Chondrocyte (in vitro differentiated cells): Measurements from ENCODE around the gene SNX9. TPM values are rescaled to one million over a fixed set of nuclear protein-coding genes. Genes with fewer than 3 reads are reported as not detected.
A peak's percentile ranks its signal among the peaks of the same experiment; 100 is the strongest.

Experiments
- DNase-seq: peaks from one replicate; pipeline ENCODE4 v3.0.0; 2021; ENCODE audit warnings: mixed read lengths, low spot score
- H3K27ac Mint-ChIP-seq: one replicate; pipeline ENCODE4 v1.8.0; 2021; ENCODE audit warnings: mild to moderate bottlenecking, moderate library complexity, mixed read lengths; ENCODE audit not compliant: unreplicated experiment
- H3K27me3 Mint-ChIP-seq: 2 replicates; pipeline ENCODE4 v1.8.0; 2021; ENCODE audit warnings: low read depth, mixed read lengths
- H3K36me3 Mint-ChIP-seq: 2 replicates; pipeline ENCODE4 v1.8.0; 2021; ENCODE audit warnings: low read depth, mixed read lengths
- H3K4me1 Mint-ChIP-seq: 2 replicates; pipeline ENCODE4 v1.8.0; 2021; ENCODE audit warnings: low read depth, mild to moderate bottlenecking, mixed read lengths
- H3K4me3 Mint-ChIP-seq: one replicate; pipeline ENCODE4 v1.8.0; 2021; ENCODE audit warnings: mild to moderate bottlenecking, moderate library complexity, mixed read lengths; ENCODE audit not compliant: unreplicated experiment
- H3K9me3 Mint-ChIP-seq: 2 replicates; pipeline ENCODE4 v1.8.0; 2021; ENCODE audit warnings: low read depth, mixed read lengths
- CTCF ChIP-seq: fragments of 200-600 bp; sonication (generic); IDR thresholded peaks from 2 replicates; pipeline ENCODE4 v1.5.0; 2021; ENCODE audit warnings: antibody characterized with exemption, mild to moderate bottlenecking, moderate library complexity
- total RNA-seq: library from RNA; stranded (reverse); gene quantifications from 3 replicates; pipeline ENCODE4 v1.2.1, GENCODE V29; 2021

Gene SNX9
- total RNA-seq, 1 donor from 2014 or later, result 43.9 TPM

DNA sequence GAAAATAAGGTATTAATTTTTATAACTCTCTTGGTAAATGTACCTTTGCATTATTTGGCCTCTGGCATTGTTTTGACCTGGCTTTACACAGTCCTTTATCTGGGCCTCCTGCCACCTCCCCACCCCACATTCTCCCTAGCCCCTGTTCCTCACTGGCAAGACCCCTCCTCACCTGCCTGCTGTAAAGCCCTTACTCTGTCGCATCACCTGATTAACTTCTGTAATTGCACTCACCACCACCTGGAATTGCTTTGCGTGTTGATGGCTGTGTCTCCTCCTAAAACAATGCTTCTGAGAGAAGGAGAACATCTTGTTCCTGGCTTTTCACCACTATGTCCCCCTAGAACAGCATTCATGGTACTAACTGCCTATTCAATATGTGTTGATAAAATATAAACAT is 24.8 kb downstream of the SNX9 start:
- no peak overlapping the region for H3K27ac Mint-ChIP-seq
- no peak for TF ChIP-seq CTCF
- no peak for DNase-seq
- peaks cover 5% of the 10 kb centered on the region for H3K9me3 Mint-ChIP-seq
- H3K36me3 Mint-ChIP-seq, result peaks cover 2% of the 10 kb centered on the region
- no peaks in the 10 kb centered on the region for H3K27me3 Mint-ChIP-seq
- H3K4me1 Mint-ChIP-seq, result peaks cover 50% of the 10 kb centered on the region
- no peak overlapping the region for H3K4me3 Mint-ChIP-seq

DNA sequence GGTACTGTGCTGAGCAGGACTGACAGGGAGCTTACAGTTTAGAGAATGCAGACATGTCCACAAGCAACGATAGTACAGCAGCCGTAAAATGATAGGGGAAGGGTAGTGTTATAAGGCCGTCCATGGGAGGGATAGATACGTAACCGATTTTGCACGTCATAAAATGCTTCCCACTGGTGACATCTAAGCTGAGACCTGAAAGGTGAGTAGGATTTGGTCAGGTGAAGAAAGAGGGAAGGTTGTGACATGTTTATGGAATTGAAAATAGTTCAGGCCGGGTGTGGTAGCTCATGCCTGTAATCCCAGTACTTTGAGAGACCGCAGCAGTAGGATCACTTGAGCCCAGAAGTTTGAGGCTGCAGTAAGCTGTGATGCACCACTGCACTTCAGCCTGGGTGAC is 25.6 kb downstream of the SNX9 start:
- H3K36me3 Mint-ChIP-seq, result peaks cover 7% of the 10 kb centered on the region
- no peak overlapping the region for H3K27ac Mint-ChIP-seq
- TF ChIP-seq CTCF, result no peak
- no peaks in the 10 kb centered on the region for H3K27me3 Mint-ChIP-seq
- H3K9me3 Mint-ChIP-seq, result peaks cover 12% of the 10 kb centered on the region
- no peak for DNase-seq
- peaks cover 53% of the 10 kb centered on the region for H3K4me1 Mint-ChIP-seq
- no peak overlapping the region for H3K4me3 Mint-ChIP-seq

- H3K4me1 Mint-ChIP-seq, result peaks cover 58% of the 10 kb centered on the region
- TF ChIP-seq CTCF, result no peak
- peaks cover 17% of the 10 kb centered on the region for H3K9me3 Mint-ChIP-seq
- H3K27me3 Mint-ChIP-seq, result no peaks in the 10 kb centered on the region
- H3K27ac Mint-ChIP-seq, result peak overlapping the region; percentile 60
- H3K36me3 Mint-ChIP-seq, result peaks cover 7% of the 10 kb centered on the region
- no peak for DNase-seq
- H3K4me3 Mint-ChIP-seq, result no peak overlapping the region
These were observed 26.4 kb downstream of the SNX9 start for GRCh38 chr6:157849288-157850017.

GRCh38 chr6:157850030-157850429 is 27.0 kb downstream of the SNX9 start:
- no peaks in the 10 kb centered on the region for H3K27me3 Mint-ChIP-seq
- H3K27ac Mint-ChIP-seq, result peak overlapping the region; percentile 60
- no peak for TF ChIP-seq CTCF
- H3K9me3 Mint-ChIP-seq, result peaks cover 17% of the 10 kb centered on the region
- peaks cover 7% of the 10 kb centered on the region for H3K36me3 Mint-ChIP-seq
- DNase-seq, result no peak
- no peak overlapping the region for H3K4me3 Mint-ChIP-seq
- peaks cover 63% of the 10 kb centered on the region for H3K4me1 Mint-ChIP-seq

DNA sequence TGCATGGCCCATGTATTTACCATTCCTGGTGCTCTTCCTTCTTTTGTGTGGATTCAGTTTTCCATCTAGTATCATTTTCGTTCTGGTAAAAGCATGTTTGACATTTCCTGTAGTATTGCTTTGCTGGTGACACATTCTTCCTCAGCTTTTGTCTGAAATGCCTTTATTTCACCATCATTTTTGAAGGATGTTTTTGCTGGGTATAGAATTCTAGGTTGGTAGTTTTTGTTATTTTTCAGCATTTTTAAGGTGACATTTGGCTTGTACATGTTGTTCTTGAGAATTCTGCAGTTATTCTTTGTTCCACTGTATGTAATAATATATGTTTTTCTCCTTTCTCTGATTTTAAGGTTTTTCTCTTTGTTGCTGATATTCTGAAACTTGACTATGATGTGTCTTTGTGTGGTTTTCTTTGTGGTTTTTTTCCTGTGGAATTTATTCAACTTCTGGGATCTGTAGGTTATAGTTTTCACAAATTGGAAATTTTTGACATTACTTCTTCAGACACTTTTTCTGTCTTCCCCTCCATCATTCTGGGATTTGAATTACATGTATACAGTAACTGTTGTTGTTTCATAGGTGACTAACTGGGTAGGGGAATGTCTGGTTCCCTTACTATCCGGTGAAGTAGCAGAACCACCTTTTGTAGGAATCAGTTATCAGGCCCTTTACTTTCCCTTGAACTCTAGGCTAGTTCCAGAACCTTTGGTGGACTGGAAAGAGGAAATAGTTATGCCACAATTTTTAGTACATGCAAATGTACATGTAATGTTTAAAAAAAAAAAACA is 30.2 kb downstream of the SNX9 start:
- peaks cover 7% of the 10 kb centered on the region for H3K36me3 Mint-ChIP-seq
- H3K4me3 Mint-ChIP-seq, result no peak overlapping the region
- peaks cover 53% of the 10 kb centered on the region for H3K4me1 Mint-ChIP-seq
- no peak for DNase-seq
- H3K27me3 Mint-ChIP-seq, result no peaks in the 10 kb centered on the region
- H3K27ac Mint-ChIP-seq, result peak overlapping the region; percentile 61
- H3K9me3 Mint-ChIP-seq, result peaks cover 17% of the 10 kb centered on the region
- no peak for TF ChIP-seq CTCF
